Ramos (cell line): ENCODE results near the gene PCDH1.

Experiments used
- in situ Hi-C: fragments of 300-500 bp; cut with MboI; formaldehyde crosslinking; loops from one replicate; pipeline ENCODE4 v1.14.3; 2022; ENCODE audit warnings: low sequenced_read_pairs; ENCODE audit not compliant: unreplicated experiment

The PCDH1 gene

DNA sequence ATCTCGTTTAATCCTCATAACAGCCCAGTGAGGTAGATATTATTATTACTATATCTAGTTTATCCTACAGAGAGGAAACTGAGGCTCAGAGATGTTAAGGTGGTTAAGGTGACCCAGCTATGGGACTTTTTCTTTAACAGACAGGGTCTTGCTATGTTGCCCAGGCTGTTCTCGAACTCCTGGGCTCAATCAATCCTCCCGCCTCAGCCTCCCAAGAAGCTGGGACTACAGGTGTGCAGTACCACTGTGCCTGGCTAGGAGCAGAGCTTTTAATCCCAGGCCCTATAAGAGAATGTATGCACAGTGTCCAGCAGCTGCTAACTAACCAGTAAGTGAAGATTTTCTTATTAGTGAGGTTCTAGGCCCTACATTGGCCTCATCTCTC is 62.4 kb downstream of the PCDH1 start:
- in situ Hi-C loops: loop anchor here (10.0 kb wide), 1 partner anchor 111 kb away; no protein-coding TSS in a partner anchor

DNA sequence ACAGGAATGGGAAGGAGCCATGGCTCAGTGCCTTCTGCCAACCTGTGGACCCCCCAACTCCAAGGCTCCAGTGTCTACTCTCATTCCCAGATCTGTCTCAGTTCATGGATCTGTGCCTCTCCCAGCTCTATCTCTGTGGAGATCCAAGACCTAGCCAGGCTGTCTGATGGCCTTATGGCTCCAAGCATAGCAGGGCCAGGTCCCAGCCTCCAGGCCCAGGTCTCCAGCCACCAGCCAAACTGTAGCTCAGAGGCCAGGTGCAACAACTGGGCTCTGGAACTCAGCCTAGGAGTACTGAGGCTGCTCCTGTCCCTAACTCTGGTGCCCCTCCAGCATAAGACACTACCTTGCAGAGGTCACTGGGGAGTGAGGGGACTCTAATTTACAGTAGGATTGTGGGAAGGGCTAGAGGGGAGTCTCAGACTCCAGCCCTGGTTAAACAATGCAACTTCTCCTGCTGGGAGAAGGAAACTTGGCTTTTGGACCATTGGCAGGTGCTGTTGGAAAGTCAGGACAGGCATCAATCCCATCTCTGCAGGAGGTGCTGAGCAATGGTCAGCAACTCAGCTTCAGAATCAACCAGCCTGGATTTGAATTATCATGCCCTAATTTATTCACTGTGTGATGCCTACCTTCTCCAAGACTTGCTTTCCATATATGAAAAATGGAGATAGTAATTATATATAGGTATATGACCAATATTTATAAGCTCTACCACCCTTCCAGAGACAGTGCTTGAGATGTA is 63.0 kb downstream of the PCDH1 start:
- in situ Hi-C loops: loop anchor here (10.0 kb wide), 1 partner anchor 110 kb away; no protein-coding TSS in a partner anchor

DNA sequence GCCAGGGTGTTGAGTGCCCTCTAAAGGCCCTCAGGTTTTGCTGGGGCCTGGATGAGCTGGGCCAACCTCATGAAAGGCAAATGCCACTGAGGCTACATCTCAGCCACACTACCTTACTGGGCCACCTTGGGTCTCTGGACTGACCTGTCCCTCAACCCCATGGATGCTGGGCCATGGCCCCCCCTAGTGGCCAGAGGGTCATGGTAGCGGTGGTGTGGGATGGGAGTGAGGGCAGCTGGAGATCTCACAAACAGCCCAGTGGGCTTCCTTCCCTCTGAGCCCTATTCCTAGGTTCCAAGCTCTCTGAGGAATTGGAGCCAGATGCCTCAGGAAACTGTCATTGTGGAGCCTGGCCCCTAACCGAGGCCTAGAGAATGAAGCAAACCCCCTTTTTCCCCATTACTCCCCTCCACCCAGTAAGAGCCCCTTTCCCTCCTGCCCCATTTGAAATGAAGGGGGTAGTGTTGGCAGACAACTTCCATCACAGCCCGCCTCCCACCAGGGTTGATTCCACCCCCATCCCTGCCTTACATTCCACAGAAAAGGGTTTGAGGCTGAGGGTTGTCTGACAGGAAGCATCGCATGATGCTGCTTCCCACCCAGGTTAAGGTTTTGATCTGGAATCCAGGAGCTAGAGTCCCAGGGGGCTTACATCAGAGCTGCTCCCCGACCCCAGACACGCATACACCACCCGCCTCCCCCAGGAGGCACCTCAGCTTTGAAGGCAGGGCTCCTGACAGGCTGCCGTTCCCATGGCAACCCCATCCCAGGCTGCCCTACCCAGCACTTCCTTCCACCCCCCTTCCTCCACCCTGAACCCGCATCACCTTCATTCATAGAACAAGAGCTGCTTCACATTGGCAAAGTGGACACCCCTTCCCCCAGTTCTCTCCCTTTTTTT is 63.9 kb downstream of the PCDH1 start:
- in situ Hi-C loops: loop anchor here (10.0 kb wide), 1 partner anchor 110 kb away; no protein-coding TSS in a partner anchor

DNA sequence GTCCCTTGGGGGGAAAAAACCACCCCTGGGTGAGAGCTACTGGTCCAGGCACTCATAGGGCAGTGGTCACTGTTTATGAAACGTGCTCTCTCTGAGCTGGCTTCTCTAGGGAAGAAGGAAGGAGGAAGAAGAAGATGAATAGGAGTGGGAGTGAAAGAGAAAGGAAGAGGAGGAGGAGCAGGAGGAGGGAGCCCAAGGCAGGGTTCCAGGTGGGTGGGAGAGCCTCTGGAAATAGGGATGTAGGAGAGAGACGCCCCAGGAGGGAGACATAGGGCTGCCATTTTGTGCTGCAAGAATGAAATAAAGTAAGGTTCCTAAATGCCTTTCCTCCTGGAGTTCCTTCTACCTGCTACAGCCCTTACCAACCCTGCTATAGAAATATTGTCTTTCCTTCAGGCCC is 65.7 kb downstream of the PCDH1 start:
- in situ Hi-C loops: loop anchor here (10.0 kb wide), 1 partner anchor 108 kb away; no protein-coding TSS in a partner anchor

DNA sequence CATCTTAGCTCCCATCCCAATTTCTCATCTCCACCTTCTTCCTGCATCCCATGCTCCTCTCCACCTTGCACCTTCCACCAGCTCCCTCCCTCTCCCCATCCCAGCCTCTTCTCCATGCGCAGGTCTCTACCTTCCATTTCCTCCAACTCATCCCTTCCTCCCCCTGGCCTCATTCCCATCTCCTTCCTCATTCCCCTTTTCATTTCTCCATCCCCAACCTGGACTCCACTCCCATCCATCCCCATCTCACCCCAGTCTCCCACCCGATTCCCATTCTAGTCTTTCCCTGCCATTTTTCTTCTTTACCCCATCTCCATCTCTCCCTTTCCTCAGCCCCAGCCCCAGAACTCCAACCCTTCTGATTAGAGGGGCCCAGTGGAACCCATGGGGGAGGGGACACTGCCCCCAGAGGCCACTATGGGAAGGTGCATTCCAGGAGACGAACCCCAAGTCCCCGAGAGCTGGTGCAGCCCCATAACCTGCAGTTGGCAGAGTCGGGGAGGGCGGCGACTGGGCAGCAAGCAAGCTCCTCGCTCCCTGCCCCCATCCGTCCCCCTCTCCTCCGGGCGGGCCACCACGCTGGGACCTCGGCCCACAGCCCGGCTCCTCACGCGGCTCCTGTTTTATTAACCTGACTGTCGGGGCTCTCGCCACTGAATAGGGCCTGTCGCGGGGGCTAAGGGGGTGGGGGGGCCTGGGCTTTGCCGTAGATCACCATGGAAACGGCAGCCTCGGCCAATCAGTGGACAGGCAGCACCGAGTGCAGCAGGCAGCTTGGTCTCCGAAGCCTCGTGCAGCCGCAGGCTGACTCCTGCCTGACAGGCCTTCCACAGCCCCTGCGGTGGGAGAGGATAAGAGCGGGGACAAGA is 66.7 kb downstream of the PCDH1 start:
- in situ Hi-C loops: loop anchor here (10.0 kb wide), 1 partner anchor 107 kb away; no protein-coding TSS in a partner anchor

DNA sequence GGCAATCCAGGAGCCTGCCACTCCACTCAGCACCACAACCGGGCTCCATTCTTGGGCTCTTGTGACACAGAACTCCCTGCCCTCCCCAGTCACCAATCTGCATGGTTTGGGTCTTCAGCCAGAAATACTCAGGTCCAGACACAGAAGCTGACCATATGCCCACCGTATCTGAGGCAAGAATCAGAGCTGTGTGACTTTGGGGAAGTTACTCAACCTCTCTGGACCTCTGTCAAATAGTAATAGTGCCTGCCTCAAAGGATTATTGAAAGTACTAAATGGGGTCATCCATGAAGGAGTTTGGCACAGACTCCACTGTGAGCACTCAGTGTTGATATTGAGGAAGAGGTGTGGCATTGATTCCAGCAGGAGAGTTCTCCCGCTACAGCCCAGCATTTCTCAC is 67.5 kb downstream of the PCDH1 start:
- in situ Hi-C loops: loop anchor here (10.0 kb wide), 1 partner anchor 106 kb away; no protein-coding TSS in a partner anchor

DNA sequence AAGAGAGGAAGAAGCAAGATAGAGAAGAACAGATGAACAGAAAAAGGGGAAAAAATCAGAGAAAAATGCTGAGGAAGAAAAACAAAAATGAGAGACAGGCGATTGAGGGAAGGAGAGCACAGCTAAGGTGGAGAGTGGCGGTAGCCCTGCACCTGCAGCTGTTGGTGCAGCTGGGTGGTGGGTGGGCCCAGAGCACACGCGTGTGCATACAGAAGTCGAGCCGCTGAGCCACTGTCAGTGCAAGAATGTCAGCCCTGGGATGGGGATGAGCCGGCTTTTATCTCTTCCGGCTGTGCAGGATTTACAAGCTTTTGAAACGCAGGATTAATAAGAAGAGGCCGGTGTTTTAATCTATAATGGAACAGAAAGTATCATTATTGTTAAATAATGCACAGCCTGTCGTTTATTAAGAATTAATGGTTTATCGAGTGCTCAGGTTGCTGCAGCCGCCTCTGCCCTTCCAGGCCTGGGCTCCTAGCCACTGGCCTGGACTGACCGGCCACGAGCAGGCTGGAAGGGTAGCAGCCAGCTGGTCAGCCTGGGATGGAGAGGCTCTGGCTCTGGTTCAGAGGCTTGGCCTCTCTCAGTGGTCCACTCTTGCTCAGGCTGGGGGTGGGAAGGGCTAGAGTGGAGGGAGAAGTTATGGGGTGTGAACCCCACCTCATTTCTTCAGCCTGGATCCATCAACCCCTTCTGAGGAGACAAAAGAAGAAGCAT is 68.7 kb downstream of the PCDH1 start:
- in situ Hi-C loops: loop anchor here (10.0 kb wide), 1 partner anchor 105 kb away; no protein-coding TSS in a partner anchor

DNA sequence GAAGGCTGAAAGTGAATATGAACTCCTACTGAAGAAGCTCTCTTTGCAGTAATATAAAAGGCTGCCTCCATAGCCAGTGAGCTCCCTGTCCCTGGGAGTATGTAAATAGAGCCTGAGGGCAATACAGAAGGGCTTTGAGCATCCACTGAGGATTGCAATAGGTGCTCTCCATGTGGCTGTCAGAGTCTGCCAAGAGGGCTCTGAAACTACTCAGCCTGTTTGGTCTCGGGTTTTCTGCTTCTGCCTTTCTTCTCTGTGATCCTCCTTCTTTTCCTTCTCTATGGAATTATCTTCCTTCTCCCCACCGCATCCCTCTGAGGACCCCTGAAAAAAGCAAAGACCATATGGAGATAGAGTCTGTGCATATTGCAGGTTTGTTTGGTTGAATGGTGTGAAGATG is 69.4 kb downstream of the PCDH1 start:
- in situ Hi-C loops: no loop called here

DNA sequence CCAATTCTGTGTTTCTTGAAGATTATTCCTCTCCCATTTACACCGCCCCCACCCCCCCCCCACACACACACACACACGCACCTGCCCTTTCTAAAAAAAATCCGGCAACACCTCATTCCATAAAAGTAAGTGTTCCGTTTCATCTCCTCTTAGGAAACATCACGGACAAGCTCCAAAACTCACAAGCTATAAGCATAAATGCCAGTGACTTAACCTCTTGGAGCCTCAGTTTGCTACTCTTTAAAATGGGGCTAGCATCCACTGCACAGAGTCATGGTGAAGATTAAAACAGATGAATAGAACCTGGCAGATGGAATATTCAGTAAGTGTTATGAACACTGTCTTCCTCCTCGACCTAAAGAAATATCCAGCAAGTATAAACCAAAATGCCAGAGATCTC is 70.5 kb downstream of the PCDH1 start:
- in situ Hi-C loops: no loop called here

DNA sequence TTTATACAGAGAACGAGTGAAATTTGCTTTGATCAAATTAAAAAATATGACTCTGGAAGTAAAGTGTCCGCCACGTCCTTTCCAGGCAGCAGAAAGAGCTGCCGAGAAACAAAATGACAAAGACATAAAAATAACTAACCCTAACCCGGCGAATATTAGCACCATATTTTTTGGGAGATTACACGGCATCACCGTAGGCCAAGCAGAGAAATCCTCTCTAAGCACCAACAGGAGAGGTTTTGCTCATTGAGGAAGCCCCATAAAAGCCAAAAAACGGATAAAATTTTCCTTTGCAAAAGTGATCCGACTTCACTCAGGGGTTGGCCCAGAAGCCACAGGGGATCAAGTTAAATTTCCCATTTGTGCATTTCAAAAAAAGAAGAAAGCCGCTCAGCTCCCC is 70.9 kb downstream of the PCDH1 start:
- in situ Hi-C loops: no loop called here

DNA sequence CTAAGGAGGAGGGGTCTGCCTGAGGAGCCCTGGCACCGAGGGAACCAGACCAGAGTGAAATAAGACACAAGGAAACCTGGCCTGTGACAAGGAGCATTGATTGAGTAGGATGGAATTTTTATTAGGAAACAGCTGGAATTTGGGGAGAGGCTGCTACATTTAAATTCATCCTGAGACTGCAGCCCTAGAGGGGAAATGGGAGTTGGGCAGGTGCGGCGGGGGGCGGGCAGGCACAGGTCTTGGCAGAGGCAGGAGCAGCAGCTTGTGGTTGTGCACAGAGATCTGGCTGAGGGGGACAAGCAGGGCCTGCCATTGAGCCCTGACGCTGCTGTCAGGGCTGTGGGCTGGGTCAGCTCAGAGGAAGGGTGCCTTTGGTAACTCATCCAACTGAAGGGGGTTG is 71.6 kb downstream of the PCDH1 start:
- in situ Hi-C loops: no loop called here

DNA sequence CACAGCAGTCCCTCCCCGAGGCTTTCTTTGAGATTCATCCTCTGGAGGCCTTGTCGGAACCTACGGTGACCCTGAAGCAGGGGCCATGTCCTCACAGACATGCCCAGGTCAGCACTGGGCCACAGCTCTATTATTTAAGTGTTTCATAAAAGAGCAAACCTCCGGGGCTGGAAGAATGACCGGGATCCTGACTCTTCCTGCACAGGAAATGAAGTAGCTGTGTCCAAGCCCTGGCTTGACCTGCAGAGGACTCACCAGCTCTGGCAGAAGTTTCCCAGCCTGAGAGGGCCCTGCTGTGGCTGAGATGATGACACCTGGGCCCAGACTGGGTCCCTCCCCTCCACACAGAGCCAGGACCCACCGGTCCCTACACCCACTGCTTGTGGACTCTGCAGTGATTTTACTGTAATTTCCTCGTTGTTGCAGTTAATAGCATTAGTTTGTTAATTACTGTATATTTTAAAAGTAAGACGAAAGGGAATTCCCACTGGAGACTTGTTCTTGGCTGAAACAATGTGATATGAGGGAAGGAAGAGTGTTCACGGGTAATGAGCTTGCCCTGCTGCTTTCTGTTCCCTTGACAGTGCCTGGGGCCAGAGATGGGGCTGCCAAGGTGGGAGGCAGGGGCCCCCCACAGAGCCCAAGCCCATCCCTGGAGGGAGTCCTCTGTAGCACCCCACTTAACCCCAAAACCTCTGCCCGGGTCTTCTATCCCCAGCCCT is 72.2 kb downstream of the PCDH1 start:
- in situ Hi-C loops: no loop called here

DNA sequence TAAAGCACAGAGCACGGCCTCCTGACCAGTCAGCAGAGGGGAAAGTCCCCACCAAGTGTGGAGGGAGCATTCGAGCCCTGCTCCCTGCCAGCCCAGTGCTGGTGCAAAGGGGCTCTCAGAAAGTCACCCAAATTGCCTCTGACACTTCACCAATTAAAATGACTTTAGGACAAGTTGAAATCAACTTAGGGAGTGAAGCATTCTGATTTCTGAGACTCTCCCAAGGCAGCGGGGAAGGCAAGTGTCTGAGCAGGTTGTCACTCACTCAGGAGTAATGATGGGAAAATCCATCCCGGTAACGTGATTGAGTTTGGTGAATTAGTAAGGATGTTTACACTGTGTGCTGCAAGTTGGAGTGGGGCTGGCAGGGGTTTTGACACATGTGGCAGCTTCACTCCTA is 73.7 kb downstream of the PCDH1 start:
- in situ Hi-C loops: no loop called here
